H1 (cell line): ENCODE data around the gene UTP3. TPM values are rescaled to one million over a fixed set of nuclear protein-coding genes. Genes with fewer than 3 reads are reported as not detected.
A peak's percentile ranks its signal among the peaks of the same experiment; 100 is the strongest.

Source experiments
- CBX5 ChIP-seq: fragments of 300-800, 300-1000 bp; sonication (generic); IDR thresholded peaks from 2 replicates; pipeline ENCODE4 v1.7.1; 2016; ENCODE audit warnings: antibody characterized with exemption, low read length, low read depth
- EZH2 ChIP-seq: fragments of 200-600 bp; sonication (generic); IDR thresholded peaks from 2 replicates; pipeline ENCODE4 v1.7.1; 2012; ENCODE audit warnings: low read depth, mild to moderate bottlenecking, moderate library complexity, low read length, inconsistent platforms; ENCODE audit not compliant: severe bottlenecking
- GTF2F1 ChIP-seq: IDR thresholded peaks from 2 replicates; pipeline ENCODE4 v1.6.1; 2012; ENCODE audit warnings: low read depth, low read length, improper control_type of control experiment, borderline replicate concordance
- MAFK ChIP-seq: IDR thresholded peaks from 2 replicates; pipeline ENCODE4 v1.6.1; 2012; ENCODE audit warnings: low read depth, mild to moderate bottlenecking, improper control_type of control experiment, low read length
- SIRT6 ChIP-seq: IDR thresholded peaks from one replicate; pipeline ENCODE4 v1.7.1; 2012; ENCODE audit warnings: low read length, inconsistent platforms
- TAF7 ChIP-seq: optimal IDR thresholded peaks from 2 replicates; pipeline ENCODE3; 2011; ENCODE audit warnings: low read depth, mild to moderate bottlenecking, inconsistent platforms, low read length, moderate library complexity, borderline replicate concordance
- polyA plus RNA-seq, 7 experiments: library from polyadenylated mRNA; depleted of rRNA in 3 of 7; stranded (reverse) in 5 of 7; unstranded in 2 of 7; fragments of >200 nt in 5 of 7; fragments of 200-250 nt in 2 of 7; gene quantifications; 1 replicate in 5 of 7; 2 replicates in 1 of 7; 4 replicates in 1 of 7; pipeline versions ENCODE4 v1.2.1 to v1.2.3, GENCODE V29; 2011 to 2013; ENCODE audit warnings: missing spikeins in 2 of 7, mixed read lengths in 2 of 7
- total RNA-seq: library from RNA; stranded (reverse); fragmentation: NEBNext Ultra II Directional; extraction: Animal tissue kit (Norgen Biotek cat#: 25700); gene quantifications from 2 replicates; pipeline ENCODE4 v1.2.1, GENCODE V29; 2021

UTP3 gene
- total and polyA plus RNA-seq, 2 of the 8 experiments (the other 6 are each of a cell fraction or from before 2014, with no cell fraction given): 11.2 to 51.3 TPM

DNA sequence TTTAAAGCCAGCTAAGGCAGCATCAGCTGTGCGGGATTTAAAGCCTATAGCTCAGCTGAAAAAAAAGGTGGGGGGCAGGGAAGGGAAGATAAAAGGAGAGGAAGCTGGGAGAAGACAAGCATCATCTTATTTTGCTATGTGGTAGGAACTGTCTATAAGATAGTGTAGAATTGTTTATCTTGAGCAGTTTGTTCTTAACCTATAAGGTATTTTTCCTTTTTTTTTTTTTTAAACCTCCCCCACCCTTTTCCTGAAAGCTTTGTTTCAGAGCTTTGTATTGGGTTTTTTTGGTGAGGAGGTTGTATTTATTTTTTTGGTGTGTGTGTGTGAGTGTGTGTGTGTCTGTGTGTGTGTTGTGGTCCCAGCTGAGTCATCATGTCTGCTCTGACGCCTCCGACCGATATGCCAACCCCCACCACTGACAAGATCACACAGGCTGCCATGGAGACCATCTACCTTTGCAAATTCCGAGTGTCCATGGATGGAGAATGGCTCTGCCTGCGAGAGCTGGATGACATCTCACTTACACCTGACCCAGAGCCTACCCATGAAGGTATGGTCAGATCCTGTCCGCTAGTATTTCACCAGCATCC, 34.0 kb downstream of the UTP3 start (continued):
- TF ChIP-seq CBX5: no peak
- TF ChIP-seq EZH2: no peak
- no peak for TF ChIP-seq SIRT6
- TF ChIP-seq GTF2F1: no peak
- no peak for TF ChIP-seq TAF7
- 0 out of 2 replicates have a peak, but pooled peaks have one; percentile 17 for TF ChIP-seq MAFK
